ENCODE results near the gene PLXNA2.

PLXNA2 gene

GRCh38 chr1:208239473-208240381 is 4.5 kb downstream of the PLXNA2 start:
- DNase-seq = no peak

- peak; percentile 67 for DNase-seq
These were observed 5.3 kb downstream of the PLXNA2 start for GRCh38 chr1:208238710-208239472.

DNA sequence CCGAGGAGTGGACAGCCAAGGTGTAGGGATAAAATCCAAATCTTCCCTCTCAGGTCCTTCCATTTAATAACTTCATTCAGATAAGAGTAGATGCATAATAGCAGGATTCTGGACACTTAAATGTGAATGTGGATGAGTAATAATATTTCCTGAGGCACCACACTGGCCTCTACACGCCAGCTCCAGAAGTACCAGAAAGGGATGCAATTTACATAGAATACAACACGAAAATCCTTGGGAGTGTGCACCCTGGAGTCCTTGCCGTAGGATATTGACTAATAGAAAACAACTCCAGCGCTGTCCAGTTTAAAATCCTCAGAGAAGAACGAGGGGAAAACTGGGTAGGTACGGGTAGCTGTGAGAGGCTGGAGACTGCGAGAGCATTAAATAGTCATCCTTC is 6.9 kb downstream of the PLXNA2 start:
- no peak for DNase-seq

GRCh38 chr1:208235982-208236761 is 8.0 kb downstream of the PLXNA2 start:
- DNase-seq = no peak

DNA sequence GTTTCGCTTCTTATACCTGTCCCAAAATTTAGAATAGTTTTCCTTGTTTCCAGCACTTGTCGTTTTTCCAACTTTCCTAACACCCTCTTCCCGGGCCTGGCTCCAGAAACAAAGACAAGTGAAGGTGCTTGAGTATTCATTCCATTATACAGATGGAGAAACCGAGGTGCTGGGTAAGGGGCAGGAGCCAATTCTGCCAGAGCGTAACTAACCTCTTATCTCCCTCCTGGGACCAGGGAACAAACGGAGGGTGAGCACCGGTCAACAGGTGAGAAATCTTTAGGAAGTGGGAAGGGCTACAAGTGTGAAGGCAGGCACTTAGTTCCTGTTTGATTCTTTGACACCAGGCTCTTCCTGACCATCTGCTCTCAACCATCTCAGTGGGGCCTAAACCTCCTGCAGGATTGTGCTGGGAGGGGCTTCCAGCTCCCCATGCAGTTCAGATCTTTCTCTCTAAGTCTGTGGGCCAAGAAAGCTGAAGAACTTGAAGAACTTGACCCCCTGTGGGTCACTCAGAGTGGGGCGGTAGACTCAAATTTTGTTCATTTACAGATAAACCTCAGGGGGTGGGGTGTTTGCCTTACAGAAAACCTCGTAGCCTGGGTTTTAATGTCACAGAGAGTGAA is 8.7 kb downstream of the PLXNA2 start:
- no peak for DNase-seq

GRCh38 chr1:208234721-208235120 is 9.5 kb downstream of the PLXNA2 start:
- no peak for DNase-seq

DNA sequence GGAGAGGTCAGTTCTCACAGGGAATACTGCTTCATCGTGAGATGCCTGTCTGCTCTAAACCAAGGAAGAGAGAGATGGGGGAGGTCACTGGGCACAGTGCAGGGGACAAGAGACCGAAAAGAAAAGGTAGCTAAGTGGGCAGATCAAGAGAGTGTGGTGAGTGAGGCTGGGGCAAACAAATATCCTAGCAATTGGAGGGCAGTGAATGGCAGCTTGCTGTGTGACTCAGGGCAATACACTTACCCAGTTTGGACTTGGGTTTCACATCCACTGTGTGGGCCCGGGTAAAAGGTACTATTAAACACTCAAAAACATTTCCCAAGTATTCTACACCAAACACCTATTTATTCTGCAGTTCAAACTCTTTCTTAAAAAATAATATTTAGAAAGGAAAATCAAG is 10.2 kb downstream of the PLXNA2 start:
- DNase-seq = no peak

DNA sequence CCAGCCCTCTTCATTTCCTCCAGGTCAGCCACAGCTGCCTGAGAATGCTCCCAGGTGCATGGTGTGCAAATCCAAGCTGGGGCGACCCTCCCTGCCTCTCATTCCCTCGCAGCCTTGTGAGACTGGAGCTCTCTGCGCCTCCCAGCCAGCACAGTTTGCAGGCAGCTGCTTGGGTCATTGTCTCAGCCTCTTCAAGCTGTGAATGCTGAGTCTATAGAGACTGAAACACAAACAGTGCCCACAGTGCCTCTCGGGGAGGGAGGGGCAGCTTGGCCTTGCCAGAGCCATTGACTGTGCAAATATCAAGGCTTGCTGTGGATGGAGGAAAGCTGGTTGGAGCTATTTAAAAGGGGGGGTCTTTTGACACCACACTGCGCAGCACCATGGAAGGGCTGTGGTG is 10.6 kb downstream of the PLXNA2 start:
- DNase-seq = peak; percentile 82

DNA sequence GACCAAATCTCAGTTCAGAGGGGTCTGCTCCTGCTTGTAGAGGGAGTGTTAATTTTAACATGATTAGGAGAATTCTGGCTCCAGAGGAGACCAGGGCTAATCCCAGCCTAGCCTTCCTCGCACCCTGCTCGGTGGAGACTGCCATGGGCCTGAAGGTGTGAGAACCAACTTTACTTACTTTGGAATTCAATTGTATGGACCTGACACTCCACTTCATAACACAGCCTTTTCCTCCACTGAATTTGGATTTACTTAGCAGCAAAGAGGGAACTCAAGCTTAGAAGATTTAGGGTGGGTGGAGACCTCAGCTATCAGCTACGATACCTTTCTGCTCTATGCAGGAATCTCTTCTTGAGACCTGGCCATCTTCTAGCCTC is 11.5 kb downstream of the PLXNA2 start:
- no peak for DNase-seq

DNA sequence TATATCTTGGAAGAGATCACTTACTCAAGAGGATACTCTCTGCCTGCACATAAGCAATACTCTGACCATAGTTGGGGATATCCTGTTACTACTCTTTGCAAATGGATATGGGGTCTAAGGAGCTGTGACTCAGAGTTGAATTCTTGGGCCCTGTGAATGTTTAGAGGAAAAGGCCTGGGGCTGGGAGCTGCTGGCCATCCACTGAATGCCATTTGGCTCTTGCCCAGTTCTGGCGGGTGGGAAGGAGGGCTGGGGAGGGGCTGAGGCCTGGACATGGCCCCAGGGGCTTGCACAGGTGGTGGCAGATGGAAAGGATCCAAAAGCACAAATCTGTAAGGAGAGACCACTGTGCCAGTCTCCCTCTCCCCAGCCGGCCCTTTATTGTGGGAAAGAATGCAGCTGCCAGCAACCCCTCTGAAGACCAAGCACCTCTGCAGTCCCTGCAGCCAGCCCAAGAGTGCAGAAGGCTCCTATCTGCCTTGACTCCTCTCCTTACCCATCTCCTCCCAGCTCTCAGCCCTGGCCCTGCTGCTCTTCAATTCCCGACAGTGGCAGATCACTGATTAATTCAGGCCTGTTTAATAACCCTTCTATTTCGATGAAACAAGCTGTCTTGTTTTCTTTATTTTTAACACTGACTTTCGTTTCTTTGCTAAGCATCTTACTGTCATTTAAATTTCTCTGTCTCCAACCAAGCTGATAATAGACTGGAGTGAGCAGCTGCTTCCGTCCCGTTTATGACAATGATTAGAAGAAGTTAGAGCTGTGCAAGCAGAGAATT is 12.1 kb downstream of the PLXNA2 start:
- DNase-seq = peak; percentile 54

- no peak for DNase-seq
These were observed 13.3 kb downstream of the PLXNA2 start for GRCh38 chr1:208230668-208231529.

GRCh38 chr1:208228550-208228949 is 15.6 kb downstream of the PLXNA2 start:
- no peak for DNase-seq

DNA sequence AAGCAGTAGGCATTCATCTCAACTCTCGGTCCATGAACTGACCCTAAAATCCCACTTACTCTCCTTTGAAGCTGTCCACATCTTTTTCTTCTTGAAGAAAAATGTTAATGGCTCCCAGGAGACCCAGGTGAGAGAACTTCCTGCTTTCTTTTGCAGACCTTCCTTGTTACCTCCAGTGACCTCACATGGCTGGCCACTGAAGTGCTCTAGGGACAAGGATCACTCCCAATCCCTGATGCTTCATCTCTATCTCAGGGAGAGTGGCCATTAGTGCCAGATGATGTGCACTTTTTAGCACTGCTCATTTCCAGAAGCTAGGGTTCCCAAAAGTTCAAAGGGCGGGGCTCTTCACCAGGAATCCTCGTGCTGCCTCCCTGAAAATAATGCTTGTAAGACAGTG is 16.2 kb downstream of the PLXNA2 start:
- no peak for DNase-seq

DNA sequence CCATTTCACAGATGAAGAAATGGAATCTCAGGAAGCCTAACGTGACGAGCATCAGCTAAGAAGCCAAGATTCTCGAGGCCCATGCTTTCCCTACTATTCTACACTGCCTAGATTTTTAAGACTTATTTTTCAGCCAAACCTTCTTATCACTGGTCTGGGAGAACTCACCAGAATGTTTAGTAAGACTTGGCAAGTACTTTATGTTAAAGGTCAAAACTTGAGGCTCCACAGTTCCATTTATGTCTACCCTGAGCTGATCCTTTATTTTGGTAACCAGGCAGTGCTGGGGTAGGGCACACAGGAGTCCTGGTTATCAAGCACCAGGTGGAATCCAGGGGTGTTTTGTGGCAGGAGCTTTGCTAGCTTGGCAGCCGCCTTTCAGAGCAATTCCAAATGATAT is 16.8 kb downstream of the PLXNA2 start:
- no peak for DNase-seq

DNA sequence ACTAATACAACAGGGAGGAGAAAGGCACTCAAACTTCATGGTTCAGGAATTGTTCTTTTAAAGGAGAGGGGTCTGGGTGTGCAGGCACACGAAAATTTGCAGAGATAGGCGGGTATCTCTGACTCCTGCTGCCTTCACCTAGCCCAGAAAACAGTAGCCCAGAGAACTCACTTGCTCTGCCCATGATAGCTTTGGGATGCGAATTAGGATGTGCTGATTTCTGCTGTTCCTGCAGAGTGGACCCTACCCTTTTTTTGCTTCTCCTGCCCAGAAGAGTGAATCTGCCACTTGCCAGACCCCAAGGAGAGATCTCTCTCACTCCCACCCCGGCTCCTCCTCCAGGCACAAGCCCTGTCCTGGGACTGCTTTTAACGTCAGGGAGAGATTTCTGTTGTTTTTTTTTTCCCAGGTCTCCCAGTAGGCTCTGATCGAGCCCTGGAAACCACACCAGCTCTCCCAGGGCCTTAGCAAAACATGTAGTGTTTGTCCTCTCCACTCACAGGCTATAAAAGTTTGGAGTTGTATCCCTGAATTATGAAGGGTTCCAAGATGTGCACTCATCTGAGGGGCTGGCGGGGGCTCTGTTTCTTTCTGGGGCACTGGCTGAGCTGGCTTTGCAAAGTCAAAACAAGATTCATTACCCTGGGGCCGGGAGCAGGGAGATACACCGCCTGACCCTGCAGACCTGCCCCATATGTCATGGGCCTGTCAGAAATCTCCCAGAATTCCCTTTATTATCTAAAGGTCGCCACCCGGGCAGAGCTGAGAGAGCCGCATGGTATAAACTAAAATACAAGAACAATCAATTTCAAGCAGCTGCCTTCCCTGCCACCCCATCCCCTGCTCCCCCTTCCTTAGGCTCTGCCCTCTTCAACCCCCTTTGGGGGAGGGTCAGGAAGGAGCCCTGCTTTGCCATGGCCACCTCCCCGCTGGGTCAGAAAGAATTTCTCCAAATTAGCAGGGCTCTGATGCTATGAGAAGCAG is 17.9 kb downstream of the PLXNA2 start:
- DNase-seq = peak; percentile 58

DNA sequence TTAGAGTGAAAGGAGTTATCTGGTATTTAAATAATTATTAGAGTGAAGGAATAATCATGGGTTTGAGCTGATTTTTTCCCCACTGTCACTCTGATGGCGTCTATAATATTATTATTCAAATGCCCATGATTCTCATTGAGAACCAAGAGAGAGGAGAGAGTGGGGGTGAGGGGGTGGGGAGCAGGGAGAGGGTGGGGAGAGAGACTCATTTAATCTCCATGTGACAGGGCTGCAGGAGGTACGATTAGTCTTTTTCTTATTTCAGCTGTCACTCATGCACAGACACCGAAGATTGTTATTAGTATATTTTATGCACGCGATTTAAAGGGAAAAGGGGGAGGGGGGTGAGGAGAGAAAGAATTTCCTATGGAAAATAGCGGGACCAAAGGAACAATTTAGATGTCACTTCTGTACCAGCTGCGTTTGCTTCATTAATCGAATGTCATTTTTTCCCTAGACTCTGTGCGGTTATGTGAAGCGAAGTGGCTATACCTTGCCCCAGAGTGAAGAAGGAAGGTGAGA is 19.9 kb downstream of the PLXNA2 start:
- no peak for DNase-seq

- no peak for DNase-seq
These were observed 21.0 kb downstream of the PLXNA2 start for GRCh38 chr1:208223136-208223535.

GRCh38 chr1:208222376-208223126 is 21.6 kb downstream of the PLXNA2 start:
- no peak for DNase-seq

- DNase-seq = no peak
These were observed 22.9 kb downstream of the PLXNA2 start for GRCh38 chr1:208221291-208221622.

Measured in retina (tissue), 1 donor.